ENCODE results near the gene TJP1.
A peak's percentile ranks its signal among the peaks of the same experiment; 100 is the strongest.
"Not testable (repeated sequence)": the region's sequence is repeated elsewhere in the genome, so short reads cannot be mapped to it uniquely, and the experiment has no call there.

Gene TJP1

GRCh38 chr15:29672046-29672445 lies 150.2 kb downstream of the TJP1 start:
- H4K8ac ChIP-seq (ENCODE audit: low read depth, low read length); H3K9ac ChIP-seq (ENCODE audit: low read length); H3K4ac ChIP-seq (ENCODE audit: low read depth, low read length); H3K27ac ChIP-seq (ENCODE audit: low read depth, low read length); H3K23ac ChIP-seq (ENCODE audit: low read length); H2BK5ac ChIP-seq (ENCODE audit: low read length); H4K5ac ChIP-seq (ENCODE audit: low read length); H3K27me3 ChIP-seq (ENCODE audit: insufficient read depth, low read length, poor library complexity); H3K79me1 ChIP-seq (ENCODE audit: low read length); H3K79me2 ChIP-seq (ENCODE audit: control insufficient read depth, insufficient read depth, low read length); H2AK5ac ChIP-seq (ENCODE audit: low read length); H3K18ac ChIP-seq (ENCODE audit: low read length); H3K56ac ChIP-seq (ENCODE audit: low read length); H3K4me3 ChIP-seq (ENCODE audit: low read length); H3K36me3 ChIP-seq (ENCODE audit: control insufficient read depth, insufficient read depth, low read length); H3K4me2 ChIP-seq (ENCODE audit: low read length); DNase-seq; H2BK120ac ChIP-seq (ENCODE audit: low read depth, low read length); H2BK15ac ChIP-seq (replicated peaks; ENCODE audit: low read depth); H3K4me1 ChIP-seq (ENCODE audit: control insufficient read depth, low read depth, low read length): not testable (repeated sequence)
- WGBS (ENCODE audit: extremely low coverage, insufficient coverage, low lambda C conversion rate), result no CpG with 5 or more reads among the region's 7 CpGs

- H3K18ac ChIP-seq (ENCODE audit: low read length), result no peak overlapping the region
- H3K9ac ChIP-seq (ENCODE audit: low read length), result no peak overlapping the region
- no peak overlapping the region for H3K4me3 ChIP-seq (ENCODE audit: low read length)
- no peak overlapping the region for H3K4me2 ChIP-seq (ENCODE audit: low read length)
- no peak for DNase-seq
- no peaks in the 10 kb centered on the region for H3K4me1 ChIP-seq (ENCODE audit: control insufficient read depth, low read depth, low read length)
- no peak overlapping the region for H3K27ac ChIP-seq (ENCODE audit: low read depth, low read length)
- no peaks in the 10 kb centered on the region for H3K27me3 ChIP-seq (ENCODE audit: insufficient read depth, low read length, poor library complexity)
- H3K56ac ChIP-seq (ENCODE audit: low read length), result no peak overlapping the region
- H3K4ac ChIP-seq (ENCODE audit: low read depth, low read length), result no peak overlapping the region
- H3K23ac ChIP-seq (ENCODE audit: low read length), result no peak overlapping the region
- no peak overlapping the region for H2BK120ac ChIP-seq (ENCODE audit: low read depth, low read length)
- H2BK15ac ChIP-seq (replicated peaks; ENCODE audit: low read depth), result no peak overlapping the region
- H3K36me3 ChIP-seq (ENCODE audit: control insufficient read depth, insufficient read depth, low read length), result no peaks in the 10 kb centered on the region
- no peak overlapping the region for H4K5ac ChIP-seq (ENCODE audit: low read length)
- no peak overlapping the region for H2BK5ac ChIP-seq (ENCODE audit: low read length)
- H3K79me2 ChIP-seq (ENCODE audit: control insufficient read depth, insufficient read depth, low read length), result no peaks in the 10 kb centered on the region
- no peak overlapping the region for H2AK5ac ChIP-seq (ENCODE audit: low read length)
- H4K8ac ChIP-seq (ENCODE audit: low read depth, low read length), result no peak overlapping the region
- no peaks in the 10 kb centered on the region for H3K79me1 ChIP-seq (ENCODE audit: low read length)
- no CpG with 5 or more reads among the region's 13 CpGs for WGBS (ENCODE audit: extremely low coverage, insufficient coverage, low lambda C conversion rate)
These were observed 151.0 kb downstream of the TJP1 start for GRCh38 chr15:29670998-29671981.

GRCh38 chr15:29670266-29670665 lies 152.0 kb downstream of the TJP1 start:
- Histone ChIP-seq H3K4me3 (ENCODE audit: low read length) (no peak overlapping the region), H2AK5ac (ENCODE audit: low read length) (no peak overlapping the region), H2BK120ac (ENCODE audit: low read depth, low read length) (no peak overlapping the region), H3K4me2 (ENCODE audit: low read length) (no peak overlapping the region), H3K27ac (ENCODE audit: low read depth, low read length) (no peak overlapping the region), H3K79me1 (ENCODE audit: low read length) (no peaks in the 10 kb centered on the region), H3K27me3 (ENCODE audit: insufficient read depth, low read length, poor library complexity) (no peaks in the 10 kb centered on the region), H3K4ac (ENCODE audit: low read depth, low read length) (no peak overlapping the region), H3K18ac (ENCODE audit: low read length) (no peak overlapping the region), H3K4me1 (ENCODE audit: control insufficient read depth, low read depth, low read length) (no peaks in the 10 kb centered on the region), H2BK5ac (ENCODE audit: low read length) (no peak overlapping the region), H2BK15ac (replicated peaks; ENCODE audit: low read depth) (no peak overlapping the region), H4K5ac (ENCODE audit: low read length) (no peak overlapping the region), H4K8ac (ENCODE audit: low read depth, low read length) (no peak overlapping the region), H3K79me2 (ENCODE audit: control insufficient read depth, insufficient read depth, low read length) (no peaks in the 10 kb centered on the region), H3K23ac (ENCODE audit: low read length) (no peak overlapping the region), H3K36me3 (ENCODE audit: control insufficient read depth, insufficient read depth, low read length) (no peaks in the 10 kb centered on the region), H3K9ac (ENCODE audit: low read length) (no peak overlapping the region), H3K56ac (ENCODE audit: low read length) (no peak overlapping the region)
- no peak for DNase-seq
- WGBS (ENCODE audit: extremely low coverage, insufficient coverage, low lambda C conversion rate), result no CpG with 5 or more reads among the region's 8 CpGs

- no peak overlapping the region for H3K4me2 ChIP-seq (ENCODE audit: low read length)
- no peaks in the 10 kb centered on the region for H3K36me3 ChIP-seq (ENCODE audit: control insufficient read depth, insufficient read depth, low read length)
- WGBS (ENCODE audit: extremely low coverage, insufficient coverage, low lambda C conversion rate), result no CpG with 5 or more reads among the region's 9 CpGs
- H2BK15ac ChIP-seq (replicated peaks; ENCODE audit: low read depth), result no peak overlapping the region
- no peaks in the 10 kb centered on the region for H3K27me3 ChIP-seq (ENCODE audit: insufficient read depth, low read length, poor library complexity)
- no peak overlapping the region for H3K4me3 ChIP-seq (ENCODE audit: low read length)
- DNase-seq, result no peak
- H3K9ac ChIP-seq (ENCODE audit: low read length), result no peak overlapping the region
- no peak overlapping the region for H3K18ac ChIP-seq (ENCODE audit: low read length)
- H2BK5ac ChIP-seq (ENCODE audit: low read length), result no peak overlapping the region
- H3K4ac ChIP-seq (ENCODE audit: low read depth, low read length), result no peak overlapping the region
- no peaks in the 10 kb centered on the region for H3K79me1 ChIP-seq (ENCODE audit: low read length)
- H2BK120ac ChIP-seq (ENCODE audit: low read depth, low read length), result no peak overlapping the region
- no peak overlapping the region for H3K56ac ChIP-seq (ENCODE audit: low read length)
- no peaks in the 10 kb centered on the region for H3K4me1 ChIP-seq (ENCODE audit: control insufficient read depth, low read depth, low read length)
- no peaks in the 10 kb centered on the region for H3K79me2 ChIP-seq (ENCODE audit: control insufficient read depth, insufficient read depth, low read length)
- no peak overlapping the region for H2AK5ac ChIP-seq (ENCODE audit: low read length)
- H4K5ac ChIP-seq (ENCODE audit: low read length), result no peak overlapping the region
- H3K27ac ChIP-seq (ENCODE audit: low read depth, low read length), result no peak overlapping the region
- no peak overlapping the region for H4K8ac ChIP-seq (ENCODE audit: low read depth, low read length)
- no peak overlapping the region for H3K23ac ChIP-seq (ENCODE audit: low read length)
These were observed 152.4 kb downstream of the TJP1 start for GRCh38 chr15:29669823-29670222.

- no peak overlapping the region for H3K18ac ChIP-seq (ENCODE audit: low read length)
- no peaks in the 10 kb centered on the region for H3K79me2 ChIP-seq (ENCODE audit: control insufficient read depth, insufficient read depth, low read length)
- no peak overlapping the region for H3K56ac ChIP-seq (ENCODE audit: low read length)
- H2AK5ac ChIP-seq (ENCODE audit: low read length), result no peak overlapping the region
- no peak overlapping the region for H3K23ac ChIP-seq (ENCODE audit: low read length)
- H2BK5ac ChIP-seq (ENCODE audit: low read length), result no peak overlapping the region
- DNase-seq, result peak; percentile 95
- H3K4me1 ChIP-seq (ENCODE audit: control insufficient read depth, low read depth, low read length), result no peaks in the 10 kb centered on the region
- no peaks in the 10 kb centered on the region for H3K79me1 ChIP-seq (ENCODE audit: low read length)
- H2BK15ac ChIP-seq (replicated peaks; ENCODE audit: low read depth), result no peak overlapping the region
- H3K27ac ChIP-seq (ENCODE audit: low read depth, low read length), result no peak overlapping the region
- H3K4me2 ChIP-seq (ENCODE audit: low read length), result no peak overlapping the region
- H3K36me3 ChIP-seq (ENCODE audit: control insufficient read depth, insufficient read depth, low read length), result no peaks in the 10 kb centered on the region
- no peak overlapping the region for H3K9ac ChIP-seq (ENCODE audit: low read length)
- H4K5ac ChIP-seq (ENCODE audit: low read length), result no peak overlapping the region
- no peak overlapping the region for H3K4ac ChIP-seq (ENCODE audit: low read depth, low read length)
- H3K27me3 ChIP-seq (ENCODE audit: insufficient read depth, low read length, poor library complexity), result no peaks in the 10 kb centered on the region
- H4K8ac ChIP-seq (ENCODE audit: low read depth, low read length), result no peak overlapping the region
- H3K4me3 ChIP-seq (ENCODE audit: low read length), result no peak overlapping the region
- WGBS (ENCODE audit: extremely low coverage, insufficient coverage, low lambda C conversion rate), result no CpG with 5 or more reads among the region's 15 CpGs
- H2BK120ac ChIP-seq (ENCODE audit: low read depth, low read length), result no peak overlapping the region
These were observed 154.1 kb downstream of the TJP1 start for GRCh38 chr15:29668120-29668602.

Measured in mesendoderm (in vitro differentiated cells).